Activated CD8-positive, alpha-beta memory T cell treated with anti-CD3 and anti-CD28 coated beads, Interleukin-2, amount 50 U/mL, for 1 hour (primary cell): Measurements from ENCODE around the gene MZB1.

ENCODE experiments used
- DNase-seq: peaks from one replicate; pipeline ENCODE4 v3.0.0-alpha.2; 2020; ENCODE audit errors: extremely low read depth

MZB1 gene, protein sequence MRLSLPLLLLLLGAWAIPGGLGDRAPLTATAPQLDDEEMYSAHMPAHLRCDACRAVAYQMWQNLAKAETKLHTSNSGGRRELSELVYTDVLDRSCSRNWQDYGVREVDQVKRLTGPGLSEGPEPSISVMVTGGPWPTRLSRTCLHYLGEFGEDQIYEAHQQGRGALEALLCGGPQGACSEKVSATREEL

DNA sequence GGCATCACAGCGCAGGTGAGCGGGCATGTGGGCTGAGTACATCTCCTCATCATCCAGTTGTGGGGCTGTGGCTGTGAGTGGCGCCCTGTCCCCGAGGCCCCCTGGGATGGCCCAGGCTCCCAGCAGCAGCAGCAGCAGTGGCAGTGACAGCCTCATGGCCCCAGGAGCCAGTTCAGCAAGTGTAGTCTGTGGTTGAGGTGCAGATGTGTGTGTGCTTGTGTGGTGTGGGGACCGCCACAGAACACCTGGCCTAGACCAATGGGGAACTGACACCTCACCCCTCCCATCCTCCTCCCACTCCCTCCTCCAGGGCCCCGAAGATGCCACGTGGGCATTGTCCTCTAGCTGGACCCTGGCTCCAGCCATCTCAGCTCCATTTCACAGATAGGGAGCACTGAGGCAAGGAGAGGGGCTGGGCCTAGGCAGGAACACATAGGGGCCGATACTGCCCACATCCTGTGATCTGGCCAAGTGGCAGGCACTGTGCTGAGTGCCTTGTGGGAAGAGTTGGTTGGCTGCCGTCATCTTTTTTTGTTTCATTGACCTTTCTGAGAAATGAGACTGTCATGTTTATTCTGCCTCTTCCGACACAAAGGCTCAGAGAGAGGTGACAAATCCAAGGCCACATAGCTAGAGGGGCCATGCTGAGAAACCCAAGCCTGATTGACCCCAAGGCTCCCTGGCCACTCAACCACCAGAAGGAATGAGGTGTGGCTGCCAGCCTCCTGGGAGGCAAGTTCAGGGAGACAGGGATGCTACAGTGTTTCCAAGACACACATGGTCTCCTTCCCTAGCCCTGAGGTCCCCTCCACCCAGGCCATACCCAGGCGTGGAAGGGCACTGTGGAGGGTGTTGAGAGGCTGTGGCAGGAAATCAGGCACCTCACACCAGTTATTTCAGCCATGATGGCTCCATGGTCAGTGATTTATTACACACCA, at the start of gene MZB1:
Gene MZB1, minus strand, starts transcription at position 213 of the 938 bp plus-strand sequence. Its CDS starts 57 bp downstream, at position 156.
- DNase-seq = no peak

DNA sequence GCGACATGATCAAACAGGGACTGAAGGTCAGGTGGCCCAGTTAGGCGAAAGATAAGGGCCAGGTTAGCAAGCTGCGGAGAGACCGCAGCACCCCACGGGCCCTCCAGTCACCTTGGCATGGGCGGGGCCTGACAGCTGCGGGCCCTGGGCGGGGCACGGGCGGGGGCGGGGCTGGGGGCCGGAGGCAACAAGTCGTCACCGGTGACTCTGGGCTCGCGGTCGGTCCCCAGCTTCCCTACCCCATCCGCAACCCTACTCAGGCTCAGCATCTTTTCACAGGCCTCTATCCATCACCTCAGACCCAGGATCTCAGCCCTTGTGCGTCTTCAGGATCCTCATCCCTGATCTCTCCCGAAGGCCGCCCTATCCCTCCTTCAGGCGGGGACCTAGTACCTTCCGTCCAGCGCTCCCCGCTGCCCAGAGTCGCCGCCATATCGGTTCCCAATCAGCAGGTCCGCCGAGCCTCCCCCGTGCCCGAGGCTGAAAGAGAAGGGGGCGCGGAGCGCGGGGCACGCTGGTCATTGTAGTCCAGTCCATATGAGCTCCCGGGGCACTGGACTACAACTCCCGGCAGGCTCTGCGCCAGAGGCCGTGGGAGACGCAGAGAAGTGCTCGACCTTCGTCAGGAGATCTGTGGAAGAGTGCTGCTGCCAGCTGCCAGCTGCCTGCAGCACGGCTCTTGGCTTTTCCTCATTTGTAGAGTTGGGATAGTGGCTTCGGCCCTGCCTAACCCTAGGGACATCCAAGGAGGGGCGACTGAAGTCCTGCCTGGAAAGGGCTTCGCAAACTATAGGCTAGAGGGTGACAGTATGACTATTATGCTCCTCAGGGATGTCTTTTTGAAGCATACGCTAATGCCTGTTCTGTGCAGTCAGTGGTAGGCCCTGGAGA, 49.5 kb upstream of the MZB1 start, which contains the start of gene DNAJC18:
Gene DNAJC18, minus strand, starts transcription at position 513 of the 891 bp plus-strand sequence. Its CDS starts 80 bp downstream, at position 433.
- peak; percentile 60 for DNase-seq

GRCh38 chr5:139438707-139439012, 48.9 kb upstream of the MZB1 start:
- DNase-seq = no peak

DNA sequence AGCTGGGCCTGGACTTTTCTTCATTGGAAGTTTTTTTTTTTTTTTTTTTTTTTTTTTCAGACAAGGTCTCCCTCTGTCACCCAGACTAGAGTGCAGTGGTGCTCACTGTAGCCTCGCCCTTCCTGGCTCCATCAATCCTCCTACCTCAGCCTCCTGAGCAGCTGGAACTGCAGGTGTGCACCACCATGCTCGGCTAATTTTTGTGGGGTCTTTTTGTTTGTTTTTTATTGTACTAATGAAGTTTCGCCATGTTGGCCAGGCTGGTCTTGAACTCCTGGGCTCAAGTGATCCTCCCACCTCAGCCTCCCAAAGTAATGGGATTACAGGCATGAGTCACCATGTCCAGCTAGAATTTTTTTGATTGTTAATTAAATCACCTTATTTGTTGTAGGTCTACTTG, 46.0 kb upstream of the MZB1 start:
- no peak for DNase-seq

- no peak for DNase-seq
Observed at GRCh38 chr5:139431706-139432105, 42.0 kb upstream of the MZB1 start.

- no peak for DNase-seq
Observed at GRCh38 chr5:139430015-139430414, 40.3 kb upstream of the MZB1 start.

GRCh38 chr5:139426203-139426885, 36.6 kb upstream of the MZB1 start:
- no peak for DNase-seq

DNA sequence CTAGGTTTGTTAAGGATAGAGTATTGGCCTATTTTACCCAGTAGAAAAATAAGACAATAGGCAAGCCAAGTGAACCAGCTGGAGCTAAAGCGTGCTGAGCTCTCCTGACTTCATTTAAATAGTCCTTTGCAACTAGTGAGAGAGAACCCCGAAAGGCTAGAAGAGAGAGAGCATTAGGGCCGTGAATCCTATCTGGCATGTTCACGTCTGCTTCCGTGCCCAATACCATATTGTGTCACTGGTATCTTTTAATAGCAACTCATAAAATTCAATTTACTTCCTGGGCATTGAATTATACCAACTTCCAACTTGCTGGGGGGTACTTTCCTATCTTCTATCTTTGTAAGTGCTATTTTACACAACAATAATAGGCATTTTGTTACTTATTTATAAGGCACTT, 35.8 kb upstream of the MZB1 start:
- no peak for DNase-seq

- DNase-seq = peak; percentile 30
Observed at GRCh38 chr5:139422307-139422893, 32.7 kb upstream of the MZB1 start.

DNA sequence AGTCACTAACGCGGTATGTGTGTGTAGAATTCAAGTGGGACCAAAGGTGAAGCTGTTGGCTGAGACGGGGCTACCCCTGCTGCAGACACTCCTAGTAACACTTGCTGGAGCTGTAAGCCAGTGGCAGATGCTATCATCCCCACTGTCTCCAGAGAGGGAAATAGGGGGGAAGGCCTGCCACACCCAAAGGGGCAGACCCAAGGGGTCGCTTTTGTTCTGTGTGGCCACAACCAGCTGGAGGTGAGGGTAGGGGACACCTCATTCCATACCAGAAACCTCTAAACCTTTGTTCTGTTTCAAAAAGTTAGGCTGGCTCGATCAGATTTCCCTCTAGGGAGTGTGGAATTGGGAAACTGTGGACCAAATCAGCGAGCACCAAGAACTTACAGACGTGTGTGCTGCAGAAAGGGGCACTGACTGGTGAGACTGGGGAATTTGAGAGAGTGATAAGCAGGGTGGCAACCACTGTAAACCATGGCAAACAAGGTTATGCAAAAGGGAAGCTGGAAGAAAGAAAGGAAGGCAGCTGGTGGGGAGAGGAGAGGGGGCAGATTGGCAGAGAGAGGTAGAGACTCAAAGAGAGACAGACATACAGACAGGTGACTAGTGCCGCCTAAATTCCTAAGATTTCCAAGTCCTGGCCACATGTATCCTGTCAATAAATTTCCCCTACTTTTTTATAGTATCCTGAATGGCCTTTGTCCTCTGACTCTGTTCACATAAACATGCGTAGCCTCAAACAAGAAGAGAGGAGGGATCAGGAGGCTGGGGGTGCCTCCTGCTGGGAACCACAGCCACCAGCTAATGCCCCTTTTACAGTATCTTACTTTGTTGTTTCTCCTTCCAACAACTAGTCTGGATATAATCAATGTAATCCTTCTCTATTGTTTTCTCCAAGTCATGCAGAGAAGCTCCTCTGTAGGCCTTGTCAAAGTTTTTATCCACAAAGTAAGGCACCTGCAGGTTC, 29.8 kb upstream of the MZB1 start:
- no peak for DNase-seq

GRCh38 chr5:139418793-139419192, 29.1 kb upstream of the MZB1 start:
- no peak for DNase-seq

DNA sequence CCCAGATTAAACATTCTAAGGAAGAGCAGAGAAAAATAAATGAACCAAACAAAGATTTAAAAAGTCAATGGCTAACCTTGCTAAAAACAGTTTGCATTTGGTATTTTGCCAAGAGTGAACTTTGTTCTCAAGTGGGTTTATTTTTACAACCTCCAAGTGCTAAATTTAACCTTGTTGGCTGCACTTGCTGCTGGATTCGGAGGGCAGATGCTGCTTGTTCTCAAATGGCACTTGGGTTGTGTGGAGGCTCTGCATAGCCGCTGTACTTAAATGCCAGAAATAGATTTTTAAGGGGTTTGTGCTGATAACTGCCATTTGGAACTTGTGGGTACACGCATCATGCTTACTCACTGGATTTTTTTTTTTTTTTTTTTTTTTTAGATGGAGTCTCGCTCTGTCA, 27.5 kb upstream of the MZB1 start:
- DNase-seq = no peak

GRCh38 chr5:139416651-139417050, 26.9 kb upstream of the MZB1 start:
- no peak for DNase-seq

GRCh38 chr5:139415869-139416268, 26.2 kb upstream of the MZB1 start:
- DNase-seq = no peak

- DNase-seq = no peak
Observed at GRCh38 chr5:139415221-139415861, 25.6 kb upstream of the MZB1 start.

GRCh38 chr5:139414581-139415130, 24.9 kb upstream of the MZB1 start:
- DNase-seq = no peak

GRCh38 chr5:139413963-139414362, 24.2 kb upstream of the MZB1 start:
- no peak for DNase-seq

DNA sequence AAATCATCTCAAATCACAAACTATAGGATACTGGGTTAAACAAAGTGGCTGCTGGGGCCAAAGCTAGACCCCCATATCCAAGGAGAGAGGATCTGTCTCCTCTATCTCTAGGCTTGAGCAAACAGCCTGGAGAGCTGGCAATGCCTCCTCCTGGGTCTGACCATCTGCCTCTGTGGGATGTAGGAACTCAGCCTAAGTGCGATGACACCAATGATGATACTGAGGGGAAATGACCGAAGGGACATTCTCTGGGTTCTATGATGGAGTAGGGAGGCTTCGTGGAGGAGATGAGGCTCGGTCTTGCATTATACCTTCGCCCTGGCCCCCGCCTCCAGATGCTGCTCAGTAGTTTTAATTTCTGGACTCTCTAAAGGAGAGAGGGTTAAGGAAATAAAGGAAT, 23.4 kb upstream of the MZB1 start:
- no peak for DNase-seq
